AML-193 (cell line): ENCODE data around the gene ADAMTSL4.

Experiments
- DNase-seq, 2 experiments: peaks; one replicate each; lab custom pipeline; 2025; lab: John Stamatoyannopoulos, UW

ADAMTSL4 gene

GRCh38 chr1:150534002-150534401 lies 15.2 kb upstream of the ADAMTSL4 start:
- DNase-seq, result no peak

GRCh38 chr1:150535511-150536287 lies 13.5 kb upstream of the ADAMTSL4 start:
- DNase-seq, result no peak

- DNase-seq, result no peak
Measured at GRCh38 chr1:150536836-150537731, 12.1 kb upstream of the ADAMTSL4 start.

GRCh38 chr1:150537732-150538684 lies 11.2 kb upstream of the ADAMTSL4 start:
- DNase-seq, result no peak

GRCh38 chr1:150543500-150544143 lies 5.6 kb upstream of the ADAMTSL4 start:
- DNase-seq, result no peak

- no peak for DNase-seq
Measured at GRCh38 chr1:150544204-150544603, 5.0 kb upstream of the ADAMTSL4 start.

- DNase-seq, result no peak
Measured at GRCh38 chr1:150545486-150546032, 3.6 kb upstream of the ADAMTSL4 start.

- no peak for DNase-seq
Measured at GRCh38 chr1:150546294-150546937, 2.8 kb upstream of the ADAMTSL4 start.

GRCh38 chr1:150548324-150548631 lies 930 bp upstream of the ADAMTSL4 start:
- no peak for DNase-seq

- DNase-seq, result no peak
Measured at GRCh38 chr1:150549496-150550221, 451 bp downstream of the ADAMTSL4 start.

- DNase-seq, result no peak
Measured at GRCh38 chr1:150550222-150551050, 1.2 kb downstream of the ADAMTSL4 start.

GRCh38 chr1:150551051-150551783 lies 2.0 kb downstream of the ADAMTSL4 start:
- DNase-seq, result no peak

GRCh38 chr1:150551784-150552127 lies 2.5 kb downstream of the ADAMTSL4 start:
- no peak for DNase-seq

GRCh38 chr1:150552128-150552910 lies 3.1 kb downstream of the ADAMTSL4 start:
- peak; percentile 90 to 95 for DNase-seq

- DNase-seq, result no peak
Measured at GRCh38 chr1:150552911-150553289, 3.7 kb downstream of the ADAMTSL4 start.

- DNase-seq, result no peak
Measured at GRCh38 chr1:150553392-150554085, 4.3 kb downstream of the ADAMTSL4 start.

GRCh38 chr1:150554086-150554452 lies 4.9 kb downstream of the ADAMTSL4 start:
- DNase-seq, result no peak
